Activated naive CD4-positive, alpha-beta T cell treated with anti-CD3 and anti-CD28 coated beads for 36 hours (primary cell): ENCODE data around the gene TIE1. TPM values are rescaled to one million over a fixed set of nuclear protein-coding genes. Genes with fewer than 3 reads are reported as not detected.

Source experiments
- CTCF ChIA-PET: fragments of 350-600 bp; sonication (Branson Sonifier 250); formaldehyde crosslinking; loops from one replicate; lab custom pipeline; 2021; ENCODE audit warnings: antibody characterized with exemption; lab: Charles Lee
- DNase-seq: peaks from one replicate; pipeline ENCODE4 v3.0.0-alpha.2; 2020
- H3K27ac Mint-ChIP-seq: one replicate; pipeline ENCODE4 v1.8.0; 2021; ENCODE audit warnings: mild to moderate bottlenecking, mixed read lengths
- H3K27me3 Mint-ChIP-seq: one replicate; pipeline ENCODE4 v1.8.0; 2021; ENCODE audit warnings: low read depth, mixed read lengths
- H3K36me3 Mint-ChIP-seq: one replicate; pipeline ENCODE4 v1.8.0; 2021; ENCODE audit warnings: low read depth, mixed read lengths
- H3K4me1 Mint-ChIP-seq: one replicate; pipeline ENCODE4 v1.8.0; 2021; ENCODE audit warnings: low read depth, mixed read lengths
- H3K4me3 Mint-ChIP-seq: one replicate; pipeline ENCODE4 v1.8.0; 2021; ENCODE audit warnings: mild to moderate bottlenecking, moderate library complexity, mixed read lengths
- H3K9me3 Mint-ChIP-seq: one replicate; pipeline ENCODE4 v1.8.0; 2021; ENCODE audit warnings: mixed read lengths
- intact Hi-C: fragments of 100-400 bp; cut with micrococcal nuclease; formaldehyde crosslinking; loops from one replicate; pipeline ENCODE4 v1.15.1; 2023
- total RNA-seq, 2 experiments: library from RNA; stranded (reverse); gene quantifications; one replicate each; pipeline ENCODE4 v1.2.3, GENCODE V29; 2021

TIE1 gene
- total RNA-seq, 2 experiments from 2014 or later = not detected

DNA sequence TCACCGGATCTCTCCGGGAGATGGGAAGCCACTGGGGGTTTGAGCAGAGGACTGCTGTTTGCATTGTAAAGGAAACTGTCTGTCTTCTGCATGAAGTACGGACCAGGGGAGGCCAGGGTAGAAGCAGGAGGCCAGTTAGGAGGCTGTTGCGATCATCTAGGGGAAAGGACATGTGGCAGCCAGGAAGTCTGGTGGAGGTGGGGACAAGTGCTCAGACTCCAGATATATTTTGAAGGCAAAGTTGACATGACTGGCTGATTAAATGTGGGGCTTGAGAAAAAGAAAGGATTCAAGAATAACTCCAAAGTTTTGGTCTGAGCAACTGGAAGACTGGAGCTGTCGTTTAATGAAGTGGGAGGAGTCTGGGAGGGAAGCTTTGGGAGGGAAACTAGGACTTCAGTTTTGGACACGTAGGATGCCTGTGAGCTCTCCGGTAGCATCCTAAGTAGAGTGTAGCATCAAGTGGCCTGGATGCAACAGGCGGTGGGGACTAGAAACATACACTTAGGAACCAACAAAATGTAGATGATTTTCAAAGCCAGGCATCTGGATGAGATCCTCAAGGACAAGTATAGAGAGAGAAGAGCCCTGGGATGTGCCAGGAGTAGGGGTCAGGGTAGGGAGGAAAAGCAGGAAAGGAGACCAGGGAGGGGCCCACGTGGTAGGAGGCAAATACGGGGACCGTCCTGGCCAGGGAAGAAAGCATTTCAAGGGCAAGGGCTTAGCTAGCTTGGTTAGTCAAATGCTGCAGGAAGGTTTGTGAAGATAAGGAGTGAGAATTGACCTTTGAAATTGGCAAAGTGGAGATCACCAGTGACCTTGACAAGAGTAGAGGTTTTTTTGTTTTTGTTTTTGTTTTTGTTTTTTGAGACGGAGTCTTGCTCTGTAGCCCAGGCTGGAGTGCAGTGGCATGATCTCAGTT lies 11.7 kb upstream of the TIE1 start:
- H3K27me3 Mint-ChIP-seq = no peaks in the 10 kb centered on the region
- intact Hi-C loops = no loop called here
- no peak overlapping the region for H3K27ac Mint-ChIP-seq
- H3K4me3 Mint-ChIP-seq = no peak overlapping the region
- DNase-seq = no peak
- no peaks in the 10 kb centered on the region for H3K9me3 Mint-ChIP-seq
- H3K36me3 Mint-ChIP-seq = no peaks in the 10 kb centered on the region
- CTCF ChIA-PET = interaction anchor here (1.6 kb wide), 1 partner anchor 62 kb away, joined by 4 read pairs; no protein-coding TSS in a partner anchor
- no peaks in the 10 kb centered on the region for H3K4me1 Mint-ChIP-seq

DNA sequence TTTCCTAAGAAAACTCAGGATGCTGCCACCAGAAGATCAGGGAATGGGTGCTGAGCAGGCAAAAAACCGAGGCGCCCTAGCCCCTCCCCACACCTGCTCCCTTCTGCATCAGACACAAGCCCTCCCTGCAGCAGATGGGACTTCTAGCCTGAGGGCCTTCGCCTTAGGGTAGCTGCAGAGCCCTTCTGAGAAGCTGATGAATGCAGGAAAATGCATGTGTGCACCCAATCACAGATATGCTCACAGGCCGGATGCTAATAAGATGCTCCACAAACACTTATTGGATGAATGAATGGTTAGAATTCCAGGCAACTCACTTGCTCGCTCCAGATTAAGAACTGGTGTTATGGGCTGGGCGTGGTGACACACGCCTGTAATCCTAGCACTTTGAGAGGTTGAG lies 8.6 kb upstream of the TIE1 start:
- peaks cover 16% of the 10 kb centered on the region for H3K4me1 Mint-ChIP-seq
- intact Hi-C loops = no loop called here
- DNase-seq = no peak
- H3K9me3 Mint-ChIP-seq = no peaks in the 10 kb centered on the region
- CTCF ChIA-PET = no interaction called here
- no peak overlapping the region for H3K27ac Mint-ChIP-seq
- H3K36me3 Mint-ChIP-seq = no peaks in the 10 kb centered on the region
- H3K4me3 Mint-ChIP-seq = no peak overlapping the region
- H3K27me3 Mint-ChIP-seq = no peaks in the 10 kb centered on the region

- H3K36me3 Mint-ChIP-seq = no peaks in the 10 kb centered on the region
- intact Hi-C loops = no loop called here
- no peak overlapping the region for H3K27ac Mint-ChIP-seq
- no peak overlapping the region for H3K4me3 Mint-ChIP-seq
- DNase-seq = no peak
- CTCF ChIA-PET = no interaction called here
- H3K27me3 Mint-ChIP-seq = no peaks in the 10 kb centered on the region
- peaks cover 16% of the 10 kb centered on the region for H3K4me1 Mint-ChIP-seq
- H3K9me3 Mint-ChIP-seq = no peaks in the 10 kb centered on the region
Observed at GRCh38 chr1:43292679-43293078, 8.1 kb upstream of the TIE1 start.

DNA sequence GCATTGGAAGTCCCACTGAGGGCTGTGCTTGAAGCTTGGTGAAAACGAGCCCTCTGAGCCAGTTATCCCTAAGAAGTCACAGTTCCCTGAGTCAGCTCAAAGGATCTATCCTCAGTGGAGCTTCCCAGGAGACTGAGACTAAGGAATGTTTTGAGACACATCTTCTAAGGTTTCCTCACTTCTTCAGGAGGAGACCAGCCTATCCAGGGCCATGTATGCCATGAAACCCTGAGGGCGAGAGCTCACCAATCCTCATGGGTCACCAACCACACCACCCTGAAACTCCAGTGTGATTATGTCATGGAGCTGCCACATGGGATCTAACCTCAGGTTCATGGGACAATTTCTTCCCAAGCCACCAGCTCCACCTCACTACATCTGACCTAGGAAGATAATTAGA lies 7.6 kb upstream of the TIE1 start:
- no peak overlapping the region for H3K4me3 Mint-ChIP-seq
- no peaks in the 10 kb centered on the region for H3K36me3 Mint-ChIP-seq
- no peaks in the 10 kb centered on the region for H3K9me3 Mint-ChIP-seq
- DNase-seq = no peak
- intact Hi-C loops = no loop called here
- peaks cover 16% of the 10 kb centered on the region for H3K4me1 Mint-ChIP-seq
- no peak overlapping the region for H3K27ac Mint-ChIP-seq
- H3K27me3 Mint-ChIP-seq = no peaks in the 10 kb centered on the region
- CTCF ChIA-PET = no interaction called here

DNA sequence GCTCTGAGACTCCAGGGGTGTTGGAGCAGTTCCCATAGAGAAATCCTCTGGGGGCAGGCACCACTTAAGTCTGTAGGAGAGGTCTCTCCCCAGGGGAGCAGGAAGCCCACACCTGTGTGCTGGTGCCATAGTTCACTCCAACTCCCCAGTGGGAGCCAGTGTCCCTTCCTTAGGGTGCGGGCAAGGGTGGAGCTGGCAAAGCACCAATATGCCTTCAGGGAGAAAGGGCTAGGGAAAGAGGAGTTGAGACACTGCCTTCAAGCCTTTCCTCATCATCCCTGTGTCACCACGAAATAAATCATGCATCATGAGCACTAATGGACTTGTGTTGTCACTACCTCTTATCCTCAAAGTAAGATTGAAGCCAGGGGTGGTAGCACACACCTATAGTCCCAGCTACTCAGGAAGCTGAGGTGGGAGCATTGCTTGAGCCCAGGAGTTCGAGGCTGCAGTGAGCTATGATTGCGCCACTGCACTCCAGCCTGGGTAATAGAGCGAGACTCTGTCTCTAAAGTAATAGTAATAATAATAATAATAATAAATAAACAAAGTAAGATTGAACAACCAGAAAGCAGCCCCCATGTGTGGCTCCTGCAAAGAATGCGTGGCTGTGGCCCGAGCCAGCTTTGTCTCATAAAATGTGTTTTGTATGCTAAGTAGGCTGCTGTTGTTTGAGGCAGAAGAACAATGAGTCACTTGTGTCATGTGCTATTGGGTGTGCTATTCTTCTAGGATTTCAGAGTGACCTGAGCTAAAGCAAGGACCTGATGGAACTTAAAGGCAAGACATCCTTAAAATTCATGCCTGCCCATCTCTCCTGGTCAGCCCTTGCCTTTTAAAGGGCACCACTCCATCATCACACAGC lies 6.7 kb upstream of the TIE1 start:
- CTCF ChIA-PET = interaction anchor here (0.6 kb wide), 1 partner anchor 1226 kb away, joined by 3 read pairs; no protein-coding TSS in a partner anchor
- Mint-ChIP-seq H3K27me3 (no peaks in the 10 kb centered on the region), H3K36me3 (no peaks in the 10 kb centered on the region), H3K4me1 (peaks cover 16% of the 10 kb centered on the region), H3K4me3 (no peak overlapping the region), H3K9me3 (no peaks in the 10 kb centered on the region), H3K27ac (no peak overlapping the region)
- no peak for DNase-seq
- intact Hi-C loops = no loop called here

- H3K36me3 Mint-ChIP-seq = no peaks in the 10 kb centered on the region
- intact Hi-C loops = loop anchor here (1.0 kb wide), 1 partner anchor 64 kb away; the partner anchor contains the start of gene CDC20
- no peaks in the 10 kb centered on the region for H3K9me3 Mint-ChIP-seq
- H3K4me3 Mint-ChIP-seq = no peak overlapping the region
- H3K27ac Mint-ChIP-seq = no peak overlapping the region
- DNase-seq = no peak
- H3K4me1 Mint-ChIP-seq = peaks cover 16% of the 10 kb centered on the region
- CTCF ChIA-PET = interaction anchor here (0.8 kb wide), 1 partner anchor 22 kb away, joined by 3 read pairs; no protein-coding TSS in a partner anchor
- no peaks in the 10 kb centered on the region for H3K27me3 Mint-ChIP-seq
Observed at GRCh38 chr1:43294761-43295160, 6.0 kb upstream of the TIE1 start.

GRCh38 chr1:43296207-43296606 lies 4.6 kb upstream of the TIE1 start:
- Mint-ChIP-seq H3K27me3 (no peaks in the 10 kb centered on the region), H3K27ac (no peak overlapping the region), H3K9me3 (no peaks in the 10 kb centered on the region), H3K4me3 (no peak overlapping the region), H3K36me3 (no peaks in the 10 kb centered on the region), H3K4me1 (peaks cover 16% of the 10 kb centered on the region)
- no peak for DNase-seq
- CTCF ChIA-PET = interaction anchor here (1.2 kb wide), 1 partner anchor 69 kb away, joined by 3 read pairs; no protein-coding TSS in a partner anchor
- intact Hi-C loops = no loop called here

GRCh38 chr1:43298055-43298454 lies 2.7 kb upstream of the TIE1 start:
- no peak overlapping the region for H3K27ac Mint-ChIP-seq
- CTCF ChIA-PET = interaction anchor here (1.0 kb wide), 1 partner anchor 61 kb away, joined by 3 read pairs; no protein-coding TSS in a partner anchor
- H3K4me3 Mint-ChIP-seq = no peak overlapping the region
- H3K36me3 Mint-ChIP-seq = no peaks in the 10 kb centered on the region
- no peaks in the 10 kb centered on the region for H3K27me3 Mint-ChIP-seq
- no peak for DNase-seq
- intact Hi-C loops = no loop called here
- no peaks in the 10 kb centered on the region for H3K9me3 Mint-ChIP-seq
- peaks cover 16% of the 10 kb centered on the region for H3K4me1 Mint-ChIP-seq

DNA sequence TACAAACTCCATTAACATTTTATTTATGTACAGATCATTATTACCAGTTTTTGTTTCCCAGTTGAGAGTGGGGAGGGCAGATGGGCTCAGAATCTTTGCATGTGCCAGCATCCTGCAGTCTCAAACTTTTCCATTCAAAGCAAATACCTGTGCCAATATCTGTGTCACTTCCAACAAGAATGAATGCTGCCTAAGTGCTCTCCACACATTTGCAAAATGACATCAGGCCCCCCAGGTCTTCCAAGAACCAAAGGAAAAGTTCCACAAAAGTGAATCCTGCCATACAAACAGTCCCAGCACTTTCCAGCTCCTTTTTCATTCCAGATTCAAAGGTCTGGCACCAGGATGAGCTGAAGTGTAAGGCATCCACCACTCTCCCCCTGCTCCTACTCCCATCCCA lies 1.7 kb upstream of the TIE1 start:
- H3K9me3 Mint-ChIP-seq = no peaks in the 10 kb centered on the region
- intact Hi-C loops = no loop called here
- H3K4me3 Mint-ChIP-seq = no peak overlapping the region
- peaks cover 16% of the 10 kb centered on the region for H3K4me1 Mint-ChIP-seq
- DNase-seq = no peak
- H3K36me3 Mint-ChIP-seq = no peaks in the 10 kb centered on the region
- no peaks in the 10 kb centered on the region for H3K27me3 Mint-ChIP-seq
- H3K27ac Mint-ChIP-seq = no peak overlapping the region
- CTCF ChIA-PET = no interaction called here

GRCh38 chr1:43302201-43302600 lies 1.4 kb downstream of the TIE1 start:
- H3K9me3 Mint-ChIP-seq = no peaks in the 10 kb centered on the region
- no peak overlapping the region for H3K4me3 Mint-ChIP-seq
- CTCF ChIA-PET = no interaction called here
- H3K27ac Mint-ChIP-seq = no peak overlapping the region
- DNase-seq = no peak
- no peaks in the 10 kb centered on the region for H3K4me1 Mint-ChIP-seq
- intact Hi-C loops = no loop called here
- no peaks in the 10 kb centered on the region for H3K36me3 Mint-ChIP-seq
- no peaks in the 10 kb centered on the region for H3K27me3 Mint-ChIP-seq

DNA sequence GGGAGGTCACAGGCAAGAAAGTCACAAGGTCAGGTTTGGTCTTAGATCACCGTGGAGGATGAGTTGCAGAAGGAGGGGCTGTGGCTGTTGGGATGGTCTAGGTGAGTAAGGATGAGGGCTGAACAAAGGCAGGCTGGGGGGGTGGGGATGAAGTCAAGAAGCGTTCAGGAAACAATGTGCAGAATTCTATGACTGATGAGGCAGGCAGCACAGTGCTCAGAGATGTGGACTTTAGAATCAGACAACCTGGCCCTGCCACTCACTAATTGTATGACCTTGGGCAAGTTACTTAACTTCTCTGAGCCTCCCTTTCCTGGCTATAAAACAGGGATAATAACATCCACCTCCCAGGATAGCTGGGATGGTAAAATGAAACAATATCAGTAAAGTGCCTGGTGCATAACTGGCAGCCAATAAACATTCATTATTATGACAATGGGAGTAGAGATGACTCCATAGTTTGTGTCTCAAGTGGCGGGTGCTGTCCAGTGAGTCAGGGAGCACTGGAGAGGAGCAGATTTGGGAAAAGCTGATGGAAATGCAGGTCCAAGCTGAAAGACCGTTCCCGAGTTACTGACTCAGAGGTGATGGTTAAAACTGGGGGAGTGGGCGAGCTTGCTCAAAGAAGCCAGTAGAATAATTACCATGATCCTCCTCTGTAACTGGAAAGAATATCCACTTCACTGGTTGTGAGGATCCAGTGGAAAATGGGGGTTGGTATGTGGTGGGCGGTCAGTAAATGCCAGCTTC lies 2.1 kb downstream of the TIE1 start:
- Mint-ChIP-seq H3K36me3 (no peaks in the 10 kb centered on the region), H3K27ac (no peak overlapping the region), H3K27me3 (no peaks in the 10 kb centered on the region), H3K9me3 (no peaks in the 10 kb centered on the region), H3K4me3 (no peak overlapping the region), H3K4me1 (no peaks in the 10 kb centered on the region)
- intact Hi-C loops = no loop called here
- CTCF ChIA-PET = no interaction called here
- DNase-seq = no peak
